GM19397 (cell line): Measurements from ENCODE around the gene ADAMTS7.
"Not testable (repeated sequence)": the region's sequence is repeated elsewhere in the genome, so short reads cannot be mapped to it uniquely, and the experiment has no call there.

ENCODE experiments used
- ATAC-seq: cut with Tn5 transposase; IDR thresholded peaks from one replicate; pipeline ENCODE4 v1.9.1; 2021; ENCODE audit warnings: mild to moderate bottlenecking, moderate library complexity; ENCODE audit not compliant: unreplicated experiment

ADAMTS7 gene

GRCh38 chr15:78727561-78727960 lies 83.7 kb downstream of the ADAMTS7 start:
- ATAC-seq, result no peak

- no peak for ATAC-seq
Observed at GRCh38 chr15:78726870-78727551, 84.3 kb downstream of the ADAMTS7 start.

- not testable (repeated sequence) for ATAC-seq
Observed at GRCh38 chr15:78719819-78720450, 91.3 kb downstream of the ADAMTS7 start.

GRCh38 chr15:78718837-78719236 lies 92.4 kb downstream of the ADAMTS7 start:
- ATAC-seq, result no peak

- no peak for ATAC-seq
Observed at GRCh38 chr15:78717956-78718656, 93.2 kb downstream of the ADAMTS7 start.

GRCh38 chr15:78716651-78717050 lies 94.6 kb downstream of the ADAMTS7 start:
- no peak for ATAC-seq

GRCh38 chr15:78715930-78716329 lies 95.3 kb downstream of the ADAMTS7 start:
- no peak for ATAC-seq

GRCh38 chr15:78715434-78715833 lies 95.8 kb downstream of the ADAMTS7 start:
- ATAC-seq, result no peak

- ATAC-seq, result no peak
Observed at GRCh38 chr15:78714890-78715289, 96.4 kb downstream of the ADAMTS7 start.

GRCh38 chr15:78712797-78713515 lies 98.3 kb downstream of the ADAMTS7 start:
- no peak for ATAC-seq

GRCh38 chr15:78711638-78712037 lies 99.6 kb downstream of the ADAMTS7 start:
- no peak for ATAC-seq

GRCh38 chr15:78709263-78709882 lies 101.9 kb downstream of the ADAMTS7 start:
- no peak for ATAC-seq
